CD14-positive monocyte (primary cell): ENCODE measurements around the gene MRPL21. TPM values are rescaled to one million over a fixed set of nuclear protein-coding genes. Genes with fewer than 3 reads are reported as not detected.

Source experiments
- DNase-seq, 3 donors: peaks; one replicate each; pipeline ENCODE4 v3.0.0-alpha.2; 2011 to 2022
- H2AFZ ChIP-seq: 2 replicates; pipeline ENCODE4 v1.6.0; 2012; ENCODE audit warnings: mild to moderate bottlenecking, low read depth, low read length, inconsistent platforms; ENCODE audit not compliant: insufficient read depth, poor library complexity, severe bottlenecking
- H3K27ac ChIP-seq, 2 donors: 1 replicate in 1 of 2; 2 replicates in 1 of 2; pipeline ENCODE4 v1.5.1; 2012 to 2013; ENCODE audit warnings: low read length in 2 of 2, control low read depth in 1 of 2, inconsistent platforms in 1 of 2, low read depth in 1 of 2, mild to moderate bottlenecking in 1 of 2
- H3K27me3 ChIP-seq, 2 donors: one replicate each; pipeline versions ENCODE4 v1.6.0 to v1.6.1; 2011 to 2013; ENCODE audit warnings: low read length in 2 of 2; ENCODE audit not compliant: control insufficient read depth in 2 of 2, insufficient read depth in 2 of 2
- H3K36me3 ChIP-seq, 2 donors: replicated peaks in 1 of 2; 1 replicate in 1 of 2; 2 replicates in 1 of 2; pipeline versions ENCODE4 v1.5.1 to v1.6.1; 2012 to 2013; ENCODE audit warnings: low read length in 2 of 2, control low read depth in 1 of 2, inconsistent platforms in 1 of 2, mild to moderate bottlenecking in 1 of 2; ENCODE audit not compliant: insufficient read depth in 2 of 2, control insufficient read depth in 1 of 2
- H3K4me1 ChIP-seq, 2 donors: 1 replicate in 1 of 2; 2 replicates in 1 of 2; pipeline versions ENCODE4 v1.5.1 to v1.6.1; 2012 to 2013; ENCODE audit warnings: low read length in 2 of 2, control low read depth in 1 of 2, inconsistent platforms in 1 of 2, mild to moderate bottlenecking in 1 of 2, moderate library complexity in 1 of 2; ENCODE audit not compliant: insufficient read depth in 2 of 2, control insufficient read depth in 1 of 2
- H3K4me2 ChIP-seq: replicated peaks from 2 replicates; pipeline ENCODE3; 2012; ENCODE audit warnings: low read length, moderate library complexity, mild to moderate bottlenecking; ENCODE audit not compliant: poor library complexity, severe bottlenecking; ENCODE audit errors: extremely low read depth
- H3K4me3 ChIP-seq, 3 experiments: fragments of 200-600 bp in 1 of 3; sonication (generic) in 1 of 3; replicated peaks in 1 of 3; 1 replicate in 2 of 3; 2 replicates in 1 of 3; pipeline ENCODE4 v1.5.1; 2011 to 2013; ENCODE audit warnings: low read length in 3 of 3, mild to moderate bottlenecking in 3 of 3, control low read depth in 2 of 3, low read depth in 2 of 3, inconsistent platforms in 1 of 3, moderate library complexity in 1 of 3
- H3K79me2 ChIP-seq: 2 replicates; pipeline ENCODE4 v1.6.0; 2012; ENCODE audit warnings: mild to moderate bottlenecking, control low read depth, inconsistent platforms, low read length, moderate library complexity; ENCODE audit not compliant: insufficient read depth
- H3K9ac ChIP-seq: 2 replicates; pipeline ENCODE4 v1.6.0; 2017; ENCODE audit warnings: low read length, mild to moderate bottlenecking; ENCODE audit not compliant: insufficient read depth, poor library complexity, severe bottlenecking
- H3K9me3 ChIP-seq, 2 donors: replicated peaks in 1 of 2; 1 replicate in 1 of 2; 2 replicates in 1 of 2; pipeline versions ENCODE4 v1.5.1 to v1.6.1; 2012 to 2013; ENCODE audit warnings: low read length in 2 of 2, control low read depth in 1 of 2; ENCODE audit not compliant: control insufficient read depth in 1 of 2, insufficient read depth in 1 of 2
- H4K20me1 ChIP-seq: 2 replicates; pipeline ENCODE4 v1.6.0; 2012; ENCODE audit warnings: mild to moderate bottlenecking, low read length, control low read depth, moderate library complexity; ENCODE audit not compliant: insufficient read depth
- H3K27ac Mint-ChIP-seq, 7 donors: one replicate each; pipeline ENCODE4 v1.8.0; 2020; ENCODE audit warnings: mild to moderate bottlenecking in 7 of 7, mixed read lengths in 7 of 7, moderate library complexity in 6 of 7, inconsistent platforms in 2 of 7
- H3K27me3 Mint-ChIP-seq, 3 donors: one replicate each; pipeline ENCODE4 v1.8.0; 2021 to 2022; ENCODE audit warnings: low read depth in 3 of 3, mild to moderate bottlenecking in 3 of 3, mixed read lengths in 3 of 3, moderate library complexity in 3 of 3, inconsistent platforms in 1 of 3
- H3K36me3 Mint-ChIP-seq, 2 donors: one replicate each; pipeline ENCODE4 v1.8.0; 2020; ENCODE audit warnings: mixed read lengths in 2 of 2, inconsistent platforms in 1 of 2, mild to moderate bottlenecking in 1 of 2
- H3K4me1 Mint-ChIP-seq: one replicate; pipeline ENCODE4 v1.8.0; 2020; ENCODE audit warnings: mild to moderate bottlenecking, mixed read lengths
- H3K4me3 Mint-ChIP-seq, 2 donors: one replicate each; pipeline ENCODE4 v1.8.0; 2020; ENCODE audit warnings: mild to moderate bottlenecking in 2 of 2, mixed read lengths in 2 of 2, moderate library complexity in 1 of 2
- H3K9me3 Mint-ChIP-seq, 7 donors: one replicate each; pipeline ENCODE4 v1.8.0; 2020 to 2022; ENCODE audit warnings: mixed read lengths in 7 of 7, mild to moderate bottlenecking in 6 of 7, moderate library complexity in 6 of 7, inconsistent platforms in 2 of 7
- CTCF ChIP-seq: fragments of 200-600 bp; IDR thresholded peaks from one replicate; pipeline ENCODE4 v1.8.0; 2022; ENCODE audit warnings: antibody characterized with exemption, mild to moderate bottlenecking
- WGBS: methylation state at CpG from one replicate; pipeline ENCODE4 v1.1.5; 2013; ENCODE audit warnings: missing lambda C conversion rate; ENCODE audit not compliant: insufficient coverage; 5-methylcytosine and 5-hydroxymethylcytosine counted together
- intact Hi-C, 2 donors: fragments of 100-400 bp; cut with micrococcal nuclease; formaldehyde crosslinking; loops; one replicate each; pipeline versions ENCODE4 v1.15.0 to v1.15.1; 2023
- polyA minus RNA-seq: library from RNA; depleted of rRNA, polyadenylated mRNA; stranded (reverse); fragments of >200 nt; gene quantifications from 2 replicates; pipeline ENCODE4 v1.2.3, GENCODE V29; 2012
- polyA plus RNA-seq, 3 donors: library from polyadenylated mRNA; depleted of rRNA in 1 of 3; unstranded in 2 of 3; stranded (reverse) in 1 of 3; fragments of 300-500 nt in 2 of 3; fragments of >200 nt in 1 of 3; fragmentation: Illumina TruSeq in 2 of 3; gene quantifications; 1 replicate in 2 of 3; 2 replicates in 1 of 3; pipeline ENCODE4 v1.2.3, GENCODE V29; 2012 to 2021
- total RNA-seq, 12 experiments: library from RNA in 1 of 12; stranded (reverse) in 1 of 12; fragments of 120-200 nt in 1 of 12; gene quantifications; one replicate each; pipeline ENCODE4 v1.2.4 and lab custom pipeline; 2013 to 2026; ENCODE audit warnings: mixed read lengths in 6 of 12, inconsistent platforms in 1 of 12

MRPL21 gene
- total RNA-seq (2013): 49.7 TPM
- 100 to 1,000 TPM in 2 of 3 donors, 10 to 100 TPM in 1; 38.8 to 138 (median 104) TPM for polyA plus RNA-seq
- polyA minus RNA-seq: 23.1 and 32.6 TPM in 2 replicates
- total RNA-seq (lab: John Stamatoyannopoulos, UW): 4.0 to 17.1 (median 13.1) reads per million in 11 experiments

DNA sequence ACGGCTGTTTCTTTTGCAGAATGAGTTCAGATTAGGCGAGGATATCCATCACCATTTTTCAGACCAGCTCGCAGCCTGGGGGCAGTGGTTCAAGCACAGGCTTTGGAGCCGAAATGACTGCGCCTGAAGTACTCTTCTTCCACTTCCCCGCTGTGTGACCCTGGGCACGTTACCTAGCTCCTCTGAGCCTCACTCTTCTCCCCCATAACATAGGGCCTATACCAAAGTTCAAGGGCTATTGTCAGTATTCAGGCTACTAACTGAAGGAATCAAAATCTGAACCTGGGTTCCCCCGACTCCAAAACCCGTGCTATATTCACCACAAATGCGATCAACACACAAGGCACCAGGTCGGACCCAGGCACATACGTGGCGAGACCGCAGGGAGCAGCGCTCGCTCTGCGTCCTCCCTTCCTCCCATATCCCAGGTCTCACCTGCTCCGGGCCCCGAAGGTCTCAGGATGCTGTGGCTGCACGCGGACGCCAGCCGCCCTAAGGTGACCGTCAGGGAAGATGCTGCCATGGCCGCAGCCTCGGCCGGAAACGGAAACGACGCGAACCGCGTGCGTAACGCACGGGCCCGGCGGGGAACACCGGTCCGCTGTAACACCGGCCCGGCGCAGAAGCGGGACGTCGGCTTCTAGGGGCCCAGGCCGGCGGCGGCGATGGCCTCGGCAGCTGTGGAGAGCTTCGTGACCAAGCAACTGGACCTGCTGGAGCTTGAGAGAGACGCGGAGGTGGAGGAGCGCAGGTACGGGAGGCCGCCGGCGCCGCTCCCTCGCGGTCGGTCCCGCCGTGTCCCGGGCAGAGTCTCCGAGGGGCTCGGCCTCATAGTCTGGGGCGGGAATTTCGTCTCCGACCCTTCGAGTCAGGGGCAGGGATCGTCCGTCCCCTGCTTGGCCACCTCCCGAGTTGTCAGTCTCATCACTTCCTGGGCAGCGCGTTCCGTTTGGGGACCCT, at the start of gene MRPL21, which contains the start of gene IGHMBP2:
TSS of gene MRPL21 (minus strand) at position 545 of the 960 bp plus-strand sequence. CDS start at position 523, 22 bp downstream.
TSS of gene IGHMBP2 (plus strand) at position 604 of the 960 bp plus-strand sequence. CDS start at position 666, 62 bp downstream.
- no peaks in the 10 kb centered on the region for H3K9me3 ChIP-seq
- peaks cover 9% of the 10 kb centered on the region for H4K20me1 ChIP-seq
- no peaks in the 10 kb centered on the region for H3K9me3 Mint-ChIP-seq
- H3K4me3 Mint-ChIP-seq: peak within 1 kb of the TSS; percentile 99 to 100
- peak within 1 kb of the TSS; percentile 70 to 93 (median 84) for H3K4me3 ChIP-seq
- H2AFZ ChIP-seq: peak within 1 kb of the TSS; percentile 97
- peak; percentile 82 to 88 (median 85) for DNase-seq
- H3K4me1 Mint-ChIP-seq: peaks cover 36% of the 10 kb centered on the region
- WGBS: under 1% methylated on average over 76 of the region's 78 CpGs
- H3K9ac ChIP-seq: peak within 1 kb of the TSS; percentile 87
- H3K27me3 Mint-ChIP-seq: peaks cover 0 to 3% (median 0%) of the 10 kb centered on the region in 3 donors
- peaks cover 38 to 42% of the 10 kb centered on the region in 2 donors for H3K36me3 Mint-ChIP-seq
- H3K27ac Mint-ChIP-seq: peak within 1 kb of the TSS; percentile 92 to 97 (median 94)
- no peaks in the 10 kb centered on the region for H3K27me3 ChIP-seq
- peaks cover 17 to 24% of the 10 kb centered on the region in 2 donors for H3K4me1 ChIP-seq
- intact Hi-C loops: loop anchor here (5.0 to 10.0 kb wide), 4 partner anchors 61 to 1291 kb away; partner anchors contain the start of gene CPT1A (in 2 of the 2)
- H3K79me2 ChIP-seq: peaks cover 62% of the 10 kb centered on the region
- TF ChIP-seq CTCF: no peak
- H3K27ac ChIP-seq: peak within 1 kb of the TSS; percentile 48 to 87
- peaks cover 29 to 49% of the 10 kb centered on the region in 2 donors for H3K36me3 ChIP-seq
- peak within 1 kb of the TSS; percentile 92 for H3K4me2 ChIP-seq

DNA sequence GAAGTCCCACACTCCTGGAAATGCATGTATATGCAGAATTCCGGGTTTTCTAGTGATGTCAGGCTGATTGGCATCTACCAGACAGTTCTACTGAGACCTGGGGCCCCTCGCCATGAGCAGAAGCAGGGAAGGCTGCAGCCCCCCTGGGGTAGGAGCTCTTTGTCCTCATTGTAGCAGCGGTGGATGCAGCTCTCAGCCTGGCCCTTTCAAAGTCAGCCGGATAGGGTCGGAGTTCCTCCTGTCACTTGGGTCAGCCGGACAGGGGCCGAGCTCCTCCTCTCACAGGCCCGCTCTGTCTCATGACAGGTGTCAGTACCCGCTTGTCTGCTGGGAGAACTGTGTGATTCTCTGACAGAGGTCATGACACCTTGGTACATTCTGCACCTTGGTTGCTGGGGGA, 47.1 kb upstream of the MRPL21 start:
- H3K27ac ChIP-seq: no peak overlapping the region
- Mint-ChIP-seq H3K9me3 (peaks cover 0 to 3% (median 0%) of the 10 kb centered on the region in 7 donors), H3K36me3 (peaks cover 0 to 3% of the 10 kb centered on the region in 2 donors), H3K4me1 (peaks cover 15% of the 10 kb centered on the region), H3K27me3 (peaks cover 0 to 10% (median 1%) of the 10 kb centered on the region in 3 donors), H3K4me3 (no peak overlapping the region), H3K27ac (no peak overlapping the region)
- H4K20me1 ChIP-seq: no peaks in the 10 kb centered on the region
- H3K36me3 ChIP-seq: no peaks in the 10 kb centered on the region
- H3K9me3 ChIP-seq: no peaks in the 10 kb centered on the region
- H3K79me2 ChIP-seq: no peaks in the 10 kb centered on the region
- WGBS: 92% methylated on average over 6 of the region's 9 CpGs
- no peak overlapping the region for H3K4me3 ChIP-seq
- H3K27me3 ChIP-seq: no peaks in the 10 kb centered on the region
- intact Hi-C loops: no loop called here
- no peak overlapping the region for H2AFZ ChIP-seq
- peaks cover 11 to 12% of the 10 kb centered on the region in 2 donors for H3K4me1 ChIP-seq
- H3K9ac ChIP-seq: no peak overlapping the region
- no peak for TF ChIP-seq CTCF
- DNase-seq: no peak
- H3K4me2 ChIP-seq: no peak overlapping the region
